Measurements from ENCODE around the gene ATXN2. TPM values are rescaled to one million over a fixed set of nuclear protein-coding genes. Genes with fewer than 3 reads are reported as not detected.

ATXN2 gene
- total and polyA plus RNA-seq, 2 of the 4 experiments (the other 2 are of a cell fraction): 12.4 to 66.5 TPM

- H4K5ac ChIP-seq (ENCODE audit: low read depth, low read length): no peak overlapping the region; the same call in 1 of the 2 replicates
- peak overlapping the region; percentile 31 to 80; a peak in 3 of 4 replicates for H4K8ac ChIP-seq (ENCODE audit: low read depth in 2 of 2, low read length in 2 of 2)
- peak overlapping the region; percentile 75 for H2AK9ac ChIP-seq (replicated peaks; ENCODE audit: low read depth, low read length, poor library complexity)
- H3K9me1 ChIP-seq (ENCODE audit: insufficient read depth, low read length): peaks cover 7% of the 10 kb centered on the region
- ATAC-seq (ENCODE audit: low read depth) (peak; percentile 27), DNase-seq (peak; percentile 62)
- peaks cover 64% of the 10 kb centered on the region for H4K20me1 ChIP-seq (ENCODE audit: insufficient read depth, low read length)
- H2AFZ ChIP-seq (replicated peaks; ENCODE audit: low read length, poor library complexity): no peak overlapping the region
- H3K4me1 ChIP-seq (ENCODE audit: control insufficient read depth, insufficient read depth, low read length): peaks cover 16% of the 10 kb centered on the region
- H2BK5ac ChIP-seq (ENCODE audit: low read depth, low read length, poor library complexity, severe bottlenecking): peak overlapping the region; percentile 25
- BruUV-seq (replicated peaks): no TSS peak
- H2BK15ac ChIP-seq (ENCODE audit: low read depth, low read length): no peak overlapping the region
- H3K18ac ChIP-seq (ENCODE audit: low read depth, low read length): no peak overlapping the region
- H3K14ac ChIP-seq (replicated peaks; ENCODE audit: low read depth, low read length): no peak overlapping the region
- TF ChIP-seq MAZ (IDR thresholded peaks at IDR 0.05; ENCODE audit: borderline replicate concordance, low read depth, low read length) (peak; percentile 16; the same call in 1 of the 2 replicates), POLR2A (IDR thresholded peaks at IDR 0.05; ENCODE audit: low read depth, low read length) (no peak)
- H3K9ac ChIP-seq (ENCODE audit: low read depth, low read length): peak overlapping the region; percentile 3; the same call in 1 of the 2 replicates
- intact Hi-C loops (cut with micrococcal nuclease): no loop called here
- no peak overlapping the region for H2BK20ac ChIP-seq (ENCODE audit: low read depth, low read length)
- H3K23ac ChIP-seq (ENCODE audit: low read depth, low read length): no peak overlapping the region
- in situ Hi-C loops (cut with MboI; ENCODE audit: low sequenced_read_pairs): no loop called here
- ChIA-PET POLR2A (ENCODE audit: unreplicated experiment) (no interaction called here), CTCF (interaction anchor here (1.1 kb wide), 2 partner anchors 49 kb away, joined by 6 read pairs; no protein-coding TSS in a partner anchor)
- peak overlapping the region; percentile 29; the same call in 1 of the 2 replicates for H2AK5ac ChIP-seq (ENCODE audit: low read depth, low read length)
- dilution Hi-C loops (cut with HindIII; ENCODE audit: low sequenced_read_pairs, unreplicated experiment): no loop called here
- H3K4ac ChIP-seq (ENCODE audit: low read depth, low read length): no peak overlapping the region
- H4K91ac ChIP-seq (ENCODE audit: insufficient read depth, low read depth, low read length): no peak overlapping the region; the same call in 1 of the 2 replicates
- H3K56ac ChIP-seq (ENCODE audit: extremely low read depth, insufficient read depth, low read length): no peak overlapping the region
- no CpG with 5 or more reads among the region's 6 CpGs for WGBS, 2 experiments (ENCODE audit: extremely low coverage in 2 of 2, insufficient read length in 1 of 2)
- peaks cover 21 to 83% of the 10 kb centered on the region in 2 experiments for H3K79me1 ChIP-seq (ENCODE audit: low read depth in 1 of 2, low read length in 2 of 2)
- H3K4me3 ChIP-seq (ENCODE audit: insufficient read depth, low read depth, low read length): no peak overlapping the region
- peaks cover 70% of the 10 kb centered on the region for H3K36me3 ChIP-seq (ENCODE audit: control insufficient read depth, insufficient read depth, low read length)
- no peak overlapping the region for H2BK120ac ChIP-seq (ENCODE audit: low read depth, low read length)
- H3K9me3 ChIP-seq (ENCODE audit: control insufficient read depth, insufficient read depth, low read length): no peaks in the 10 kb centered on the region
- peak overlapping the region; percentile 39 for H3K27ac ChIP-seq (ENCODE audit: insufficient read depth, low read length)
- no peaks in the 10 kb centered on the region for H3K27me3 ChIP-seq (ENCODE audit: control insufficient read depth, insufficient read depth, low read length)
- H3K4me2 ChIP-seq (ENCODE audit: low read depth, low read length): no peak overlapping the region
Measured at GRCh38 chr12:111445726-111446581, 153.2 kb downstream of the ATXN2 start.
